HCT116 (cell line): ENCODE data around the gene AGTR1. TPM values are rescaled to one million over a fixed set of nuclear protein-coding genes. Genes with fewer than 3 reads are reported as not detected.

Experiments
- ATAC-seq: fragments of 200-7000 bp; cut with Tn5 transposase; 2 replicates; pipeline ENCODE4 v1.9.1; 2020; ENCODE audit warnings: mild to moderate bottlenecking, moderate library complexity
- BruUV-seq: library from RNA; stranded (reverse); fragments of 400-500 nt; replicated peaks from 2 replicates; lab custom pipeline; 2021; lab: Mats Ljungman, UMichigan
- CTCF ChIA-PET: fragments of 300-600 bp; sonication (Branson Sonifier 250); formaldehyde crosslinking; loops from one replicate; lab custom pipeline; 2021; ENCODE audit warnings: antibody characterized with exemption; lab: Charles Lee
- POLR2A ChIA-PET: fragments of 300-600, 350-600 bp; sonication (Branson Sonifier 250); formaldehyde crosslinking; loops from one replicate; lab custom pipeline; 2021; ENCODE audit warnings: antibody characterized with exemption; lab: Charles Lee
- RAD21 ChIA-PET, 2 experiments: fragments of 300-600 bp; sonication (Branson Sonifier 250); formaldehyde crosslinking; loops; one replicate each; lab custom pipeline; 2023; ENCODE audit warnings: low total read pairs in 2 of 2; ENCODE audit not compliant: uncharacterized antibody in 2 of 2, unreplicated experiment in 2 of 2, low non-redundant PET in 1 of 2; lab: Charles Lee
- DNase-seq: peaks from one replicate; pipeline ENCODE4 v3.0.0-alpha.2; 2010; ENCODE audit warnings: low read depth, low spot score
- H2AFZ ChIP-seq: fragments of 200-600 bp; shearing (Covaris generic), sonication (generic); 2 replicates; pipeline ENCODE4 v1.6.1; 2017; ENCODE audit warnings: low read depth, mixed run types, mixed read lengths, antibody characterized with exemption, low read length; ENCODE audit not compliant: poor library complexity, severe bottlenecking
- H3K27ac ChIP-seq: 2 replicates; pipeline ENCODE4 v1.5.1; 2012; ENCODE audit warnings: low read depth, low read length
- H3K27me3 ChIP-seq: fragments of 200-600 bp; sonication (generic); 2 replicates; pipeline ENCODE4 v1.6.1; 2016; ENCODE audit warnings: mixed run types, low read length, mixed read lengths; ENCODE audit not compliant: insufficient read depth
- H3K36me3 ChIP-seq, 2 experiments: fragments of 200-500 bp in 1 of 2; fragments of 200-600 bp in 1 of 2; sonication (Bioruptor generic) in 1 of 2; sonication (generic) in 1 of 2; 2 replicates each; pipeline versions ENCODE4 v1.5.1 to v1.6.1; 2014 to 2016; ENCODE audit warnings: low read length in 2 of 2, inconsistent platforms in 1 of 2, mixed read lengths in 1 of 2, mixed run types in 1 of 2; ENCODE audit not compliant: insufficient read depth in 2 of 2, control insufficient read depth in 1 of 2
- H3K4me1 ChIP-seq, 2 experiments: fragments of 200-600 bp in 1 of 2; sonication (generic) in 1 of 2; 2 replicates each; pipeline versions ENCODE4 v1.5.1 to v1.6.1; 2012 to 2017; ENCODE audit warnings: low read length in 2 of 2, inconsistent platforms in 1 of 2, mild to moderate bottlenecking in 1 of 2, mixed read lengths in 1 of 2, mixed run types in 1 of 2, moderate library complexity in 1 of 2; ENCODE audit not compliant: insufficient read depth in 2 of 2, control insufficient read depth in 1 of 2
- H3K4me2 ChIP-seq: fragments of 200-600 bp; sonication (generic); 2 replicates; pipeline ENCODE4 v1.6.1; 2017; ENCODE audit warnings: mixed run types, low read length, mixed read lengths
- H3K4me3 ChIP-seq, 2 experiments: fragments of 200-600 bp in 1 of 2; sonication (generic) in 1 of 2; replicated peaks in 1 of 2; 2 replicates each; pipeline ENCODE4 v1.5.1; 2011 to 2016; ENCODE audit warnings: low read length in 2 of 2, control low read depth in 1 of 2, low read depth in 1 of 2, mild to moderate bottlenecking in 1 of 2, mixed read lengths in 1 of 2, mixed run types in 1 of 2
- H3K79me2 ChIP-seq: fragments of 200-600 bp; sonication (generic); 2 replicates; pipeline ENCODE4 v1.6.1; 2017; ENCODE audit warnings: mild to moderate bottlenecking, mixed run types, low read length, moderate library complexity, mixed read lengths; ENCODE audit not compliant: insufficient read depth
- H3K9ac ChIP-seq: fragments of 200-600 bp; sonication (generic); 2 replicates; pipeline ENCODE4 v1.6.1; 2016; ENCODE audit warnings: low read length, mixed read lengths
- H3K9me2 ChIP-seq: fragments of 200-600 bp; sonication (generic), shearing (Covaris generic); 2 replicates; pipeline ENCODE4 v1.6.1; 2017; ENCODE audit warnings: mixed run types, mild to moderate bottlenecking, moderate library complexity; ENCODE audit not compliant: insufficient read depth
- H3K9me3 ChIP-seq, 2 experiments: fragments of 200-500 bp in 1 of 2; fragments of 200-600 bp in 1 of 2; sonication (Bioruptor generic) in 1 of 2; sonication (generic) in 1 of 2; 2 replicates each; pipeline ENCODE4 v1.6.1; 2014 to 2017; ENCODE audit warnings: low read length in 2 of 2, mixed read lengths in 2 of 2, inconsistent platforms in 1 of 2, low read depth in 1 of 2, mild to moderate bottlenecking in 1 of 2, mixed run types in 1 of 2, moderate library complexity in 1 of 2; ENCODE audit not compliant: control insufficient read depth in 1 of 2, insufficient read depth in 1 of 2
- H4K20me1 ChIP-seq: fragments of 200-600 bp; sonication (generic), shearing (Covaris generic); 2 replicates; pipeline ENCODE4 v1.6.1; 2017; ENCODE audit warnings: mixed run types, mild to moderate bottlenecking, moderate library complexity; ENCODE audit not compliant: insufficient read depth
- CEBPB ChIP-seq: IDR thresholded peaks from 2 replicates; pipeline ENCODE4 v1.6.1; 2012; ENCODE audit warnings: low read depth
- ELF1 ChIP-seq: IDR thresholded peaks from 2 replicates; pipeline ENCODE4 v1.6.1; 2012; ENCODE audit warnings: low read depth, borderline replicate concordance
- EZH2phosphoT487 ChIP-seq: fragments of 200-600 bp; IDR thresholded peaks from 2 replicates; pipeline ENCODE4 v1.6.1; 2018; ENCODE audit warnings: antibody characterized with exemption, borderline replicate concordance
- POLR2AphosphoS5 ChIP-seq: IDR thresholded peaks from 2 replicates; pipeline ENCODE4 v1.6.1; 2011; ENCODE audit warnings: mild to moderate bottlenecking, low read depth, low read length, moderate library complexity
- RAD21 ChIP-seq: IDR thresholded peaks from 2 replicates; pipeline ENCODE4 v1.6.1; 2012; ENCODE audit warnings: low read depth, mild to moderate bottlenecking
- REST ChIP-seq: IDR thresholded peaks from 2 replicates; pipeline ENCODE4 v1.6.1; 2012; ENCODE audit warnings: low read depth
- SIN3A ChIP-seq: IDR thresholded peaks from 2 replicates; pipeline ENCODE4 v1.6.1; 2012; ENCODE audit warnings: low read depth
- SRF ChIP-seq: IDR thresholded peaks from 2 replicates; pipeline ENCODE4 v1.6.1; 2012; ENCODE audit warnings: low read depth
- TCF7L2 ChIP-seq: IDR thresholded peaks from 2 replicates; pipeline ENCODE4 v1.7.0; 2011; ENCODE audit warnings: borderline replicate concordance, inconsistent platforms; ENCODE audit not compliant: insufficient read depth, insufficient read length; ENCODE audit errors: extremely low read depth
- YY1 ChIP-seq: IDR thresholded peaks from 2 replicates; pipeline ENCODE4 v1.6.1; 2011; ENCODE audit warnings: low read length, low read depth, moderate library complexity, mild to moderate bottlenecking; ENCODE audit not compliant: insufficient replicate concordance; ENCODE audit errors: extremely low read depth
- ZBTB33 ChIP-seq: IDR thresholded peaks from 2 replicates; pipeline ENCODE4 v1.6.1; 2011; ENCODE audit warnings: mild to moderate bottlenecking, low read length, moderate library complexity; ENCODE audit not compliant: insufficient replicate concordance; ENCODE audit errors: extremely low read depth
- ZFX ChIP-seq: fragments of 450-650 bp; IDR thresholded peaks from 2 replicates; pipeline ENCODE4 v1.6.1; 2017
- intact Hi-C: fragments of 100-400 bp; cut with micrococcal nuclease; formaldehyde crosslinking; loops from 2 replicates; pipeline ENCODE4 v1.10.0; 2022
- total RNA-seq: library from RNA; stranded (reverse); gene quantifications from one replicate; pipeline ENCODE4 v1.2.1, GENCODE V29; 2021; ENCODE audit not compliant: unreplicated experiment
- TF ChIP-seq, protein P1 (sequence below): IDR thresholded peaks from 2 replicates; pipeline ENCODE4 v1.6.1; 2012
- TF ChIP-seq, protein P2 (sequence below): IDR thresholded peaks from 2 replicates; pipeline ENCODE4 v1.6.1; 2012

Gene AGTR1
- total RNA-seq, 1 experiment from 2014 or later = not detected

DNA sequence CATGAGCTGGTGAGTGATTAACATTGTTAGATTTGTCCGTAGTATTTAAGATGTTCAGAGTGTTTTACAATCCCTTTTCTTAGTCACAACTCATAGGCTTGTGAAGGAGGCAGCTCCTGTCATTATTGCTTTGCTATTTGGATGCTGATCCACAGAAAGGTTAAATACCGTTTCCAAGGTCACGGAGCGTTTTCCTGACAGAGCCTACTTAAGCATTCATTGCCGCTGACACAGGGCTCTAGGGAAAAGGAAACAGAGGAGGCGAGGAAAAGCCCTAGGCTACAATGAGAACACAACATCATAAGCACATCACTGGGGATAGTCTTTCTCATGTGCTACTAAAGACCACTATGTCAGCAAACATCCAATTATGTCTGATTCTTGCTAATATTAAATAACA, 91.4 kb downstream of the AGTR1 start:
- ATAC-seq (no peak), DNase-seq (no peak)
- Histone ChIP-seq H2AFZ (no peak overlapping the region), H3K9me3 (no peaks in the 10 kb centered on the region), H3K27me3 (no peaks in the 10 kb centered on the region), H3K27ac (no peak overlapping the region), H3K4me1 (no peaks in the 10 kb centered on the region), H3K9ac (no peak overlapping the region), H3K4me2 (no peak overlapping the region), H3K4me3 (no peak overlapping the region), H4K20me1 (no peaks in the 10 kb centered on the region), H3K79me2 (no peaks in the 10 kb centered on the region), H3K9me2 (no peaks in the 10 kb centered on the region), H3K36me3 (no peaks in the 10 kb centered on the region)
- ChIA-PET RAD21 (no interaction called here), CTCF (no interaction called here), POLR2A (no interaction called here)
- TF ChIP-seq SIN3A (no peak), RAD21 (no peak), ELF1 (no peak), EZH2phosphoT487 (no peak), SRF (no peak), YY1 (no peak), TCF7L2 (no peak), ZFX (no peak)
- TF ChIP-seq, protein P1, sequence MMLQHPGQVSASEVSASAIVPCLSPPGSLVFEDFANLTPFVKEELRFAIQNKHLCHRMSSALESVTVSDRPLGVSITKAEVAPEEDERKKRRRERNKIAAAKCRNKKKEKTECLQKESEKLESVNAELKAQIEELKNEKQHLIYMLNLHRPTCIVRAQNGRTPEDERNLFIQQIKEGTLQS = no peak
- intact Hi-C loops = no loop called here
- BruUV-seq = no TSS peak

- no peak overlapping the region for H3K27ac ChIP-seq
- DNase-seq = no peak
- no peaks in the 10 kb centered on the region for H3K79me2 ChIP-seq
- H3K27me3 ChIP-seq = no peaks in the 10 kb centered on the region
- H2AFZ ChIP-seq = no peak overlapping the region
- no peaks in the 10 kb centered on the region for H3K4me1 ChIP-seq
- no peaks in the 10 kb centered on the region for H3K9me2 ChIP-seq
- RAD21 ChIA-PET = no interaction called here
- no peaks in the 10 kb centered on the region for H3K36me3 ChIP-seq
- no peaks in the 10 kb centered on the region for H3K9me3 ChIP-seq
- CTCF ChIA-PET = no interaction called here
- H3K9ac ChIP-seq = no peak overlapping the region
- intact Hi-C loops = no loop called here
- ATAC-seq = no peak
- no peaks in the 10 kb centered on the region for H4K20me1 ChIP-seq
- no peak overlapping the region for H3K4me2 ChIP-seq
- H3K4me3 ChIP-seq = no peak overlapping the region
- no TSS peak for BruUV-seq
- POLR2A ChIA-PET = no interaction called here
- TF ChIP-seq ZBTB33 (no peak), YY1 (no peak), POLR2AphosphoS5 (no peak), REST (no peak), ZFX (no peak), SIN3A (no peak), ELF1 (no peak), CEBPB (no peak), EZH2phosphoT487 (no peak)
- TF ChIP-seq, protein P2, sequence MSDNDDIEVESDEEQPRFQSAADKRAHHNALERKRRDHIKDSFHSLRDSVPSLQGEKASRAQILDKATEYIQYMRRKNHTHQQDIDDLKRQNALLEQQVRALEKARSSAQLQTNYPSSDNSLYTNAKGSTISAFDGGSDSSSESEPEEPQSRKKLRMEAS = no peak
- TF ChIP-seq, protein P1 = no peak
These were observed 92.2 kb downstream of the AGTR1 start for GRCh38 chr3:148789906-148790305.
